Cortex of kidney (tissue), 1 donor: Measurements from ENCODE around the gene SERPING1.
"Not testable (repeated sequence)": the region's sequence is repeated elsewhere in the genome, so short reads cannot be mapped to it uniquely, and the experiment has no call there.

ENCODE experiments used
- DNase-seq: peaks from one replicate; lab custom pipeline; 2025; lab: John Stamatoyannopoulos, UW

The SERPING1 gene

DNA sequence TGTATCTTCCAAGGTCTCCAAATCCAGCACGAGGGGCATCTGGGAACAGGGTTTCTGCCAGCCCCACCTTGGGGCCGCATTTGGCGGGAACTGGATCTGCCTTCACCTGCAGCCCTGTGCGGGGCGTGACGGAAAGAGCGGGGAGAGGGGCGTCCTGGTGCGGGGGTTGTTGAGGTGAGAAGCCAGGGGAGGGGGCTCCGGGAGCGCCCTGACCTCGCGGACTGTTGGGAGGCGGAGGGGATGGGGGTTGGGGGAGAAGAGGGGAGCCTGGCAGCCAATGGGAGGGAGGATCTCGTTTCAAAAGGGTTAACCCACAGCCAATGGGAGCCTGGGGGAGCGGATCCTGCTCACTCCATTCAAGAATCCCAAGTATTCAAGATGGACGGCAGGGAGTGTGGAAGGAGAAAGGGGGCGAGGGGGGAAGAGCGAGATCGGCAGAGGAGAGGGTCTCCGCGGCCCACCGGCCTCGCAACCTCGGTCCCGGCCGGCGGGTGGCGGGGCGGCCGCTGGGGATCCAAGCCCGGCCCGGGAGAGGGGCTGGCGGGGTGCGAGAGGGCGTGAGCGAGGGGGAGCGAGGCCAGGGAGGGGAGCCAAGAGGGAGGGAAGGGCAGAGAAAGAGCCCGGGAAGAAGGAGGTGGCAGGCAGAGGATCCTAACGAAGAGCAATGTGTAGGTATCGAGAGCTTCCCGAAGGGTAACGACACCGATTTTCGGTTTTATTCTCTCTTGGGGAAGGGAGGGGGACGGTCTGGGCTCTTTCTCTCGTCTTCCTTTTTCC lies 40.7 kb downstream of the SERPING1 start:
- no peak for DNase-seq

- no peak for DNase-seq
These were observed 41.4 kb downstream of the SERPING1 start for GRCh38 chr11:57638811-57639320.

DNA sequence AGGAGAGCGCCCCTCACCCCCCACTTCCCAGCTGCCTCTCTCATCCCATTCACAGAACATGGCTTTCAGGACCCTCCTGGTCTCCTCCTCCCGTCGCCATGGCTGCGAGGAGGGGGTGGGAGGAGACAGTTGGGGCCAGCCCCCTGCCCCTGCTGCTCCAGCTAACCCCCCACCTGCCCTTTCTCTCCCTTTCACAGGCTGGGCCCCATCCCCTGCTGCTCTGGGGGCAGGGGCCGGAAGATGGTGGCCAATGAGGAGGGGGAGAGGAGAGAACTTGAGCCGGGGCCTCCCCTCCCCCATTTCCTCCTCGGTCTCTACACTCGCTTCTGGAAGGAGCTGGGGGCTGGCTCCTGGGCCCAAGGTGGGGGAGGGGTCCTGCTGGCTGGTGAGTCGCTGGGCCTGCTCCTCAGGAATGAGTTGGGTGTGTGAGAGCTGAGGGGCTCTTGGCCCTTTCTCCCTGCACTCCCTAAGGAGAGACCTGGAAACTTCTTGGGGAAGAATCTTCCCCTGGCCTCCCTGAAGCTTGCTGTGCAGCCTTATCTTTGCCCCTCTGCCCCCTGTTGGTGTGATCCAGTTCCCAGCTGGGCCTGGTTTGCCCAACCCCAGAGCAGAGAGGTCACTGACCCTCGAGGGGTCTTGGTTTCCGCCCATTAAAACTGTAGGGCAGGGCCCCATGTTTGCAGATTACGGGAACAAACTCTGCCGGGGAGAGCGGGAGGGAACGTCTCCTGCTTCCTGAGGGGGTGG lies 42.0 kb downstream of the SERPING1 start:
- DNase-seq, result no peak

DNA sequence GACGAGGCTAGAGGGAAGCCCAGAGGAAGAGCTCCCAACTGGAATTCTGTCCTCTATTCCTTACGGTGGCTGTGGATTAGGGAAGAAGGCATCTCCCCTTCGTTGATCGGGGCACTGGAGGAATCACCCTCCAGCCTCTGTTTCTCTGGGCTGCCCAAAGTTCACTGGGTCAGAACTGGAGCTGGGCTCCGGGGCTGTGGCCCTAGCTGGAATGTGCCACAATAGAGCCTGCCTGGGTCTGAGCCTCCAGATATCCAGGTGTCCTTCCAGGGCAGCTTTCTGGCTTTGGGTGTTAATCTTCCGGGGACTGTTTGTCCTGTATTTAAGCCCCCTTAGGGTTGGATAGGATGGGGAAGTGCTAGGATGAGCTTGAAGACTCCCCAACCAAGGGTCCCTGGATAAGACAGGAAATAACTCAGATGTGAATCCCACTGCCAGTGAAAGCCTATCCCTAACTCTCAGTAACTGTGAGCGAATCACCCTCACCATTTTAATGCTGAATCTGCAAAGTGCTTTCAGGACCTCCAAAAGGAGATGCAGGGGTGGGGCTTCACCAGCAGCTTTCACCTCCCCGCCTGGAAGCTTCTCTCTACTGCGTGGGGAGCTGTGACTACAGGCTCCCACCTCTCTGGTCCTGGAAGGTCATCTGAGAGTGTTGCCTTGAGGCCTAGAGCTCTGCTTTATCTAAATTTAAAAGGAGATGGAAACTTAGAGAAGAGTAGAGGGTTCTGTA lies 42.7 kb downstream of the SERPING1 start:
- DNase-seq, result no peak

DNA sequence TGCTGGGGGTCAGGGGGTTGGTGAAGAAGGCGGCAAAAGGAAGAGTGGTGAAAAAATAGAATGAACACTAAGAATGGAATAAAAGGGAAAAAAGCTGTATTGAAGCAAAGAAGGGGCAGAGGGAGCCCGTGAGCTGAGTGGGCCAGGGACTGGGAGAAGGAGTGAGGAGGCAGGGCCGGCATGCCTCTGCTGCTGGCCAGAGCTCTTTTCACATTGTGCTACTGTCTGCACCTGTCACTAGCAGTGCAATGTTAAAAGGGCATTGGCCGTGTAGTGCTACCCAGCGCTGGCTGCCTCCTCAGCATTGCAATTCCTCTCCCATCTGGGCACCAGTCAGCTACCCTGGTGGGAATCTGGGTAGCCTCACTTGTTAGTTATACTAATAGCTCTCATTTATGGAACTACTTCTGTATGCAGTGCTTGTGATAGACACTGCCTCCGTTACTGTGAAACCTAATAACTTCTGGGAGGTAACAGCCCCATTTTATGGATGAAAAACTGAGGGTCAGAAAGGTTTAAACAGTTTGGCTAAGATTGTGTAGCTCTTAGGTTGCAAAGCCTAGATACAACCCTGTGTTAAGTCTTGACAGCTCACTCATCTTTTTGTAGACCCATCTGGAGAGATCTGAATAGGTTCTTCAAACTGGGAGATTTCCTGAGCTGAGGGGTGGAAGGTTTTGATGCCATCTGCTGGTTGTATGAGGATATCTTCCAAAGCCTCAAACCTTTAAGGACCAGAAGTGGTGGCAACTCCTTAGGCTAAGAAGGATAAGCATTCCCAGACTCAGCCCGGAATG lies 43.7 kb downstream of the SERPING1 start:
- no peak for DNase-seq

DNA sequence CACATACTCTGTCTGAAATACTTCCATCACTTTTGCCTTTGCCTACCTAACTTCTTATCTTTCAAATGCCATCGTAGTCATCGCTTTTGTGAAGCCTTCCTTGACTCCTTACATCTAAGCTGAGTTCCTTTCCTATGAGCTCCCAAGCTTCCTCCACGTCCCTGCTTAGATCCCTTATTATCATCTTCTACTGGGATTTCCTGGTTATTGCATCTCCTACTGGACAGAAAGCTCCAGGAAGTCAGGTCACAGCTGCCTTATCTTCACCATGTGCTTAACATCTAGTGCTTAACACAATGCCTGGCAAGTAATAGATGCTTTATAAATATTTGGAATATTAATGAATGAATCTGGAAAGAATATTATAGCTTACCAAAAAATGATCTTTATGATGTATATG lies 46.3 kb downstream of the SERPING1 start:
- no peak for DNase-seq

- DNase-seq, result no peak
These were observed 47.5 kb downstream of the SERPING1 start for GRCh38 chr11:57644748-57645688.

GRCh38 chr11:57645689-57646085 lies 48.2 kb downstream of the SERPING1 start:
- DNase-seq, result no peak

DNA sequence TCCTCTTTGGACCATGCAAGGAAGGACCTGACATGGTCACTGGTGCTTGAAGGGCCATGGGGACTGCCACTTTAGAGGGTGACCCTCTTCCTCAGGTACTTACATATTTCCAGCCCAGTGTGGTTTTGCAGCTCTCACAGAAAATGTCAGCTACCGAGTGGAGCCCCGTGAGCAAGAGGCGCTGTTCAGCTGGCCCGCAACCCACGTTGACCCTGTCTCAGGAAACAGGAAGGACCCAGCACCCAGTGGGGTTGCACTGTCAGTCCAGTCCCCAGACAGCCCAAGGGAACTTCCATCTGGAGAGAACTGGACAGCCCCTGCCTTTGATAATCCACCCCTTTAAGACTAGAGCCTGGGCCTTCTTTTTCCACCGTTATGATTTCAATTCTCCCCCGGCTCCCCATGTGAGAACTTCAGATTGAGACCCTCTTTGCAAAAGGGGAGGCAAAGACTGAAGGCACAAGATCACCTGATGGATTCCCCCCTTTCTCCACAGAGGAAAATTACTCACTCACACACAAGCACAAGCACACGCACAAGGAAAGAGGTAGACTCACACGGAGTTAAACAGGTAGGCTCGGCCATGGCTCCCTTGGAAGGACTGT lies 48.8 kb downstream of the SERPING1 start:
- DNase-seq, result no peak

- DNase-seq, result no peak
These were observed 49.4 kb downstream of the SERPING1 start for GRCh38 chr11:57646799-57647303.

GRCh38 chr11:57647372-57647771 lies 49.9 kb downstream of the SERPING1 start:
- no peak for DNase-seq

DNA sequence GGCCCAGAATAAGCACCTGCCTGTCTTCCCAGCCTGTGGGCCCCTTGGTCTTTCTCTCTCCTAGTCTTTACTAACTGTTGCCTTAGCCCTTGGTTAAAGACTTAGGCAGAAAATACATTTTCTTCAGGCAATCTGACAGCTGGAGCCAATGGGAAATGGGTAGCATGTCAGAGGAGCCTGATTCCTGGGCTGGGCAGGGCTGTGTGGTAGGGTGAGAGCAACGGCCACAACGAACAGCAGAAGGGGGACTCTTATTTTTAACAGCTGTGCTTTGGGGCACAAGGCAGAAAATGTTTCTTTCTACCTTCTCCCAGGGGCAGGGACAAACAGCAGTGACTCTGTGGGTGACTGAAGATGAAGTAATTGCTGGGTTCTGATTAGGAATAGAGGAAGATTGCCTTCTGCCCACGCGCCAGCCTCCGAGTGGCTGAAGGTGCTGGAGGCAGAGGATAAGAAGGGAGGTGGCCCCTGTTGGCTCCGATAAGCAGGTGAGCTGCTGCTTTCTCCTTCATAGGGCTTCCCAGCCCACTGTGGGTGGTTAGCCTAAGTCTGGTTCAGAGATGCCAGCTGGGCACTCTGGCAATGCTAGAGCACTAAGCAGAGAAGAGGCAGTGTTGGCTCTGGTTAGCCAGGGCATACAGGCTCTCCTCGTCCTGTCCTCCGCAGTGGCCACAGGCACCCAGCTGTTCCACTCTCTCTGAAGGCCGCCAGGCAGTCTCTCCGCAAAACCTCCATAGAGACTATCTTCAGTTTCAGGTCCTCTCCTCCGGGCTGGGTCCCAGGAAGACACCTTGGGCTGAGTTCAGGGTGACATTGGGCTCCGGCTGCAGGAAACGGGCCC lies 50.7 kb downstream of the SERPING1 start:
- no peak for DNase-seq

DNA sequence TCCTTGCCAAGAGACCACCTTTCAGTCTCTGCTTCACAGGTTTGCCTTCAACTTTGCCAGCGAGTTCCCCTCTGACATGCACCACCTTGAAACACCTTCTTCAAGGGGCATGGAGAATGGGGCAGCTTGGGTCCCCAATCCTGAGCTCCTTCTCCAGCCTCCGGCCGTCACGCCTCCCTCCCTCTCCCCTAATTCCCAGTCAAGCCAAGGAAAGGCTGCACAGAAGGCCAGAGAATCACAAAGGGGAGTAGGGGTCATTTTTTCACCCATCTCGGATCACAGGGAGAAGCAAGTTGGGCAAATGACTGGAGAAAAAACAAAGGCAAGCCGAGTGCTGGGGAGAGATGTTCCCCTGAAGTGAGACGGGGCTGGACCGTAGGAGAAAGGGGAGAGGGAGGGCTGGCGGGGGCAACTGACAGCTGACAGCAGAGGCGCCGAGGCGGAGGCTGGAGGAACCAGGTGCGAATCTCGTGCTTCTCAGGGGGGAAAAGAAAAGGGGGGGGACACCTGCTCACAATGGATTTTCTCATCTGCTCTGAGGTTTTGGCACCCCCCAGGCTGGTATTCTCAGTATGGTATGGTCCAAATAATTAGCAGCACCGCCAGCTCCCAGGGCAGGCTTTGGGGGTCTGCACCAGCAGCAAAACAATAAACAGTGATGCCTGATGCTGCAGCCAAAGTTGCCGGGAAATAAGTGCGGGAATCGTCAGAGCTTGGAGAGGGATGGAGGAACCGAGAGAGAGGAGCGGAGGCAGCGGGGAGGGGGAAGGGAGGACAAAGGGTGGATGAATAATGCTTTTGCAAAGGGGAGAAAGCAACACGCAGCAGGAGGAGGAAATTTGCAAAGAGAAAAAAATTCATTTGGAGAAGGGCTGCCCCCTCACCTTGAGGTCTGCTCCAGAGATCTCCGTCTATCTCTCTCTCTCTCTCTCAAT lies 51.6 kb downstream of the SERPING1 start:
- no peak for DNase-seq

- no peak for DNase-seq
These were observed 52.6 kb downstream of the SERPING1 start, which contains the start of gene YPEL4 for GRCh38 chr11:57649826-57650738. TSS of gene YPEL4 (minus strand) at chr11:57649912. CDS start at chr11:57647107, 2,805 bp downstream.

DNA sequence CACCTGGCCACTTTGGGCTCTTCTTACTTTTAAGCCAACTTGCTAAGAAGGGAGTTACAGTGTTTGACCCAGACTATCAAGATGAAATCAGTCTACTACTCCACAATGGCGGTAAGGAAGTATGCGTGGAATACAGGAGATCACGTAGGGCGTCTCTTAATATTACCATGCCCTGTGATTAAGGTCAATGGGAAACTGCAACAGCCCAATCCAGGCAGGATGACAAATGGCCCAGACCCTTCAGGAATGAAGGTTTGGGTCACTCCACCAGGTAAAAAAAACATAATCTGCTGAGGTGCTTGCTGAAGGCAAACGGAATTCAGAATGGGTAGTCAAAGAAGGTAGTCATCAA lies 53.2 kb downstream of the SERPING1 start:
- DNase-seq, result no peak

- no peak for DNase-seq
These were observed 53.9 kb downstream of the SERPING1 start for GRCh38 chr11:57651408-57651807.

DNA sequence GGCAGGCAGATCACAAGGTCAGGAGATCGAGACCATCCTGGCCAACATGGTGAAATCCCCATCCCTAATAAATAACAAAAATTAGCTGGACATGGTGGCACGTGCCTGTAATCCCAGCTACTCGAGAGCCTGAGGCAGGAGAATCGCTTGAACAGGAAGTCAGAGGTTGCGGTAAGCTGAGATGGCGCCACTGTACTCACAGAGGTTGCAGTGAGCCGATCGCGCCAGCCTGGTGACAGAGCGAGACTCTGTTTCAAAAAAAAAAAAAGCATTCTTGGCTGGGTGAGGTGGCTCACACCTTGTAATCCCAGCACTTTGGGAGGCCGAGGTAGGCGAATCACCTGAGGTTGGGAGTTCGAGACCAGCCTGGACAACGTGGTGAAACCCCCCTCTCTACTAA lies 54.7 kb downstream of the SERPING1 start:
- not testable (repeated sequence) for DNase-seq
